ENCODE results near the gene UBASH3A. TPM values are rescaled to one million over a fixed set of nuclear protein-coding genes. Genes with fewer than 3 reads are reported as not detected.

The UBASH3A gene
- total and polyA plus RNA-seq, 9 donors: 0.15 to 0.85 (median 0.24) TPM; not detected in 2

DNA sequence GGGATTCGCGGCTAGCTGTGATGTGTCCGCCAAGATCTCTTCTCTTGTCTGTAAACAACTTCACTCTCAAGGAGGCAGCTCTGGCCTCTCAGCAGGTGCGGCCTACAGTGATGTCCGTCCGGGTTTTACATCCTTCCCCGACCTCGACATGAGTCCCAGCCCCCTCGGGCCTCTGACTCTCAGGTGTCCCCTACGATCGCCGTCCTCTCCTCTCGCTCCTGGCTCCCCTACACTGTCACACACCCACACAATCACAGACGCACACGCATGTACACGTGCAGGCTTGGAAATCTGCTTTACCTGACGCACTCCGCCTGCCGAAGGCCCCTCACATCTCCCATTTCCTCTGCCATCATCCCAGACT, 93.1 kb downstream of the UBASH3A start:
- WGBS, 3 donors: 14 to 20% (median 19%) methylated on average over 19 of the region's 19 CpGs
- Histone ChIP-seq H3K4me3 (peak overlapping the region; percentile 60), H3K36me3 (no peaks in the 10 kb centered on the region), H3K9me3 (no peaks in the 10 kb centered on the region), H3K27ac (peak overlapping the region; percentile 66 to 86), H3K27me3 (no peaks in the 10 kb centered on the region), H3K4me1 (ENCODE audit: insufficient read depth) (peaks cover 4% of the 10 kb centered on the region)
- TF ChIP-seq, protein P1, sequence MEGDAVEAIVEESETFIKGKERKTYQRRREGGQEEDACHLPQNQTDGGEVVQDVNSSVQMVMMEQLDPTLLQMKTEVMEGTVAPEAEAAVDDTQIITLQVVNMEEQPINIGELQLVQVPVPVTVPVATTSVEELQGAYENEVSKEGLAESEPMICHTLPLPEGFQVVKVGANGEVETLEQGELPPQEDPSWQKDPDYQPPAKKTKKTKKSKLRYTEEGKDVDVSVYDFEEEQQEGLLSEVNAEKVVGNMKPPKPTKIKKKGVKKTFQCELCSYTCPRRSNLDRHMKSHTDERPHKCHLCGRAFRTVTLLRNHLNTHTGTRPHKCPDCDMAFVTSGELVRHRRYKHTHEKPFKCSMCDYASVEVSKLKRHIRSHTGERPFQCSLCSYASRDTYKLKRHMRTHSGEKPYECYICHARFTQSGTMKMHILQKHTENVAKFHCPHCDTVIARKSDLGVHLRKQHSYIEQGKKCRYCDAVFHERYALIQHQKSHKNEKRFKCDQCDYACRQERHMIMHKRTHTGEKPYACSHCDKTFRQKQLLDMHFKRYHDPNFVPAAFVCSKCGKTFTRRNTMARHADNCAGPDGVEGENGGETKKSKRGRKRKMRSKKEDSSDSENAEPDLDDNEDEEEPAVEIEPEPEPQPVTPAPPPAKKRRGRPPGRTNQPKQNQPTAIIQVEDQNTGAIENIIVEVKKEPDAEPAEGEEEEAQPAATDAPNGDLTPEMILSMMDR (IDR thresholded peaks at IDR 0.05): no peak
- TF ChIP-seq EP300 (IDR thresholded peaks at IDR 0.05) (no peak), POLR2A (IDR thresholded peaks at IDR 0.05) (no peak)
- peak in 2 of 5 donors; percentile 51 to 63 for DNase-seq
- intact Hi-C loops (cut with DNase I): loop anchor here in 1 of 4 donors (10.0 kb wide), 1 partner anchor 1012 kb away; no protein-coding TSS in a partner anchor

Small RNA genes within 50 kb of the gene (small RNA-seq; reads per million reads assigned to genes)
- gene RNU6-1149P: not detected

Other genes with a start within 250 kb of the UBASH3A start
- gene ABCG1, start 184.8 kb upstream of the UBASH3A start, total RNA-seq: 10 to 100 TPM in 1 of 7 donors, 1 to 10 TPM in 6; 4.3 to 14.9 (median 5.8) TPM
- gene ABCG1, start 184.8 kb upstream of the UBASH3A start, polyA plus RNA-seq: 1 to 10 TPM; 5.8 to 8.2 TPM
- 100 to 1,000 TPM in 1 of 7 donors, 10 to 100 TPM in 2, 1 to 10 TPM in 3, not detected in 1; 1.9 to 131 (median 11.0) TPM for gene TFF3, start 88.5 kb upstream of the UBASH3A start, total RNA-seq
- 10 to 100 TPM in 1 of 2 donors, 1 to 10 TPM in 1; 1.3 to 17.1 TPM for gene TFF3, start 88.5 kb upstream of the UBASH3A start, polyA plus RNA-seq
- gene TFF2, start 52.9 kb upstream of the UBASH3A start, total RNA-seq: 1 to 10 TPM in 1 of 7 donors, under 1 TPM in 1, not detected in 5; 0.31 to 3.7 TPM
- not detected for gene TFF2, start 52.9 kb upstream of the UBASH3A start, polyA plus RNA-seq
- 1 to 10 TPM in 1 of 7 donors, not detected in 6; 1.4 TPM for gene TFF1, start 37.4 kb upstream of the UBASH3A start, total RNA-seq
- not detected for gene TFF1, start 37.4 kb upstream of the UBASH3A start, polyA plus RNA-seq
- 10 to 100 TPM in 1 of 7 donors, 1 to 10 TPM in 4, not detected in 2; 1.3 to 28.6 (median 3.4) TPM for gene TMPRSS3, start 7.8 kb upstream of the UBASH3A start, total RNA-seq
- gene TMPRSS3, start 7.8 kb upstream of the UBASH3A start, polyA plus RNA-seq: under 1 TPM; 0.07 to 0.12 TPM
- 10 to 100 TPM in 1 of 7 donors, 1 to 10 TPM in 5, under 1 TPM in 1; 0.76 to 37.5 (median 2.6) TPM for gene RSPH1, start 92.3 kb downstream of the UBASH3A start, total RNA-seq
- gene RSPH1, start 92.3 kb downstream of the UBASH3A start, polyA plus RNA-seq: 1 to 10 TPM; 1.1 to 2.5 TPM
- 1 to 10 TPM; 5.6 to 10.0 (median 8.0) TPM for gene SLC37A1, start 110.0 kb downstream of the UBASH3A start, total RNA-seq
- 1 to 10 TPM; 5.1 to 6.0 TPM for gene SLC37A1, start 110.0 kb downstream of the UBASH3A start, polyA plus RNA-seq
- gene PDE9A, start 249.7 kb downstream of the UBASH3A start, total RNA-seq: 10 to 100 TPM in 2 of 7 donors, 1 to 10 TPM in 5; 3.9 to 11.3 (median 6.9) TPM
- 1 to 10 TPM; 5.6 to 8.0 TPM for gene PDE9A, start 249.7 kb downstream of the UBASH3A start, polyA plus RNA-seq